Stomach smooth muscle (tissue), 2 donors: Measurements from ENCODE around the gene CBX5.

Experiments
- H3K27ac ChIP-seq: one replicate; pipeline ENCODE4 v1.7.0; 2013; ENCODE audit warnings: mild to moderate bottlenecking, low read length, inconsistent platforms
- H3K27me3 ChIP-seq, 2 donors: one replicate each; pipeline ENCODE4 v1.7.0; 2013; ENCODE audit warnings: low read length in 2 of 2; ENCODE audit not compliant: insufficient read depth in 2 of 2, control insufficient read depth in 1 of 2
- H3K36me3 ChIP-seq, 2 donors: one replicate each; pipeline ENCODE4 v1.7.0; 2013; ENCODE audit warnings: low read length in 2 of 2; ENCODE audit not compliant: control insufficient read depth in 2 of 2, insufficient read depth in 2 of 2
- H3K4me1 ChIP-seq: one replicate; pipeline ENCODE4 v1.7.0; 2013; ENCODE audit warnings: low read length; ENCODE audit not compliant: control insufficient read depth, insufficient read depth
- H3K4me3 ChIP-seq, 2 donors: one replicate each; pipeline ENCODE4 v1.7.0; 2013; ENCODE audit warnings: low read length in 2 of 2
- H3K9ac ChIP-seq, 2 donors: one replicate each; pipeline ENCODE4 v1.7.0; 2013; ENCODE audit warnings: low read length in 2 of 2, mild to moderate bottlenecking in 1 of 2
- H3K9me3 ChIP-seq, 2 donors: one replicate each; pipeline ENCODE4 v1.7.0; 2013; ENCODE audit warnings: low read length in 2 of 2; ENCODE audit not compliant: control insufficient read depth in 2 of 2
- donor health status: healthy.
- donor health status: Pancreatic carcinoma.

CBX5 gene

DNA sequence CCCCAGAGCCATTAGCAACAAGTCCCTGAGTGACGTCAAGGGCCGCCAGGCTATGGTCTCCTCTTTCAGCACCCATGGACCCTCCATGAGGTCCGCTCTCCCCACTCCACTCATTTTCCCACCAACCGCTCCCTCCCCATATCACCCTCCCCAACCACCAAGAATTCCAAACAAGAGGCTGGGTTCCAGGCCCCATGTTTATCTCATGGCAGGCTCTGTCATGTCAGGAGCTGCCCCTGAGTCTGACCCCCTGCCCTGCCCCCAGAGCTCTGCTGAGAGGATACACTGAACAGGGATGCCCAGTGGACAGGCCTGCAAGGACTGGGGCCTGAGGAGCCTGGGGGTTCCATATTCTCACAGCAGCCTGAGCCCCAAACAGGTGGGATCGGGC is 69.5 kb downstream of the CBX5 start:
- Histone ChIP-seq H3K27ac (no peak overlapping the region), H3K9ac (no peak overlapping the region), H3K27me3 (peaks cover 59 to 63% of the 10 kb centered on the region in 2 donors), H3K4me1 (peaks cover 2% of the 10 kb centered on the region), H3K36me3 (no peaks in the 10 kb centered on the region), H3K4me3 (no peak overlapping the region), H3K9me3 (no peaks in the 10 kb centered on the region)

DNA sequence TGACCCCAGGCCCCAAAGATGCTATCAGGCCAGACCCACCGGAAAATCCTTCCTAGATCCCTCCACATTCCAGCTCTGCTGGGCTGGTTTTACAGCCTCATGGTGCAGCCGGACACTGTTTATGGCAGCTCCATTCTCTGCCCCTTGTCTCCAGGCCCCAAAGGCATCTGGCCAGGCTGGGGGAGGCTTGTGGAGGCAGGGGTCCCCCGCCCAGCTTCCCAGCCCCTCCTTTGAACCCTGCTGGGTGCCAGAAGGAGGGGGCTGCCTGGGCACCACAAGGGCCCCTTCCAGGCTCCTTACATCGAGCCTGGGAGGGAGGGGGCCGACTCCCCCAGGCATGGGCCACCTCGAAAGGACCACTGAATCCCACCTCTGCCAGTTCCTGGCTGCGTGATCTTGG is 71.3 kb downstream of the CBX5 start:
- no peaks in the 10 kb centered on the region for H3K9me3 ChIP-seq
- no peaks in the 10 kb centered on the region for H3K36me3 ChIP-seq
- H3K9ac ChIP-seq = no peak overlapping the region
- peaks cover 52 to 58% of the 10 kb centered on the region in 2 donors for H3K27me3 ChIP-seq
- no peak overlapping the region for H3K27ac ChIP-seq
- H3K4me1 ChIP-seq = peaks cover 1% of the 10 kb centered on the region
- no peak overlapping the region for H3K4me3 ChIP-seq

DNA sequence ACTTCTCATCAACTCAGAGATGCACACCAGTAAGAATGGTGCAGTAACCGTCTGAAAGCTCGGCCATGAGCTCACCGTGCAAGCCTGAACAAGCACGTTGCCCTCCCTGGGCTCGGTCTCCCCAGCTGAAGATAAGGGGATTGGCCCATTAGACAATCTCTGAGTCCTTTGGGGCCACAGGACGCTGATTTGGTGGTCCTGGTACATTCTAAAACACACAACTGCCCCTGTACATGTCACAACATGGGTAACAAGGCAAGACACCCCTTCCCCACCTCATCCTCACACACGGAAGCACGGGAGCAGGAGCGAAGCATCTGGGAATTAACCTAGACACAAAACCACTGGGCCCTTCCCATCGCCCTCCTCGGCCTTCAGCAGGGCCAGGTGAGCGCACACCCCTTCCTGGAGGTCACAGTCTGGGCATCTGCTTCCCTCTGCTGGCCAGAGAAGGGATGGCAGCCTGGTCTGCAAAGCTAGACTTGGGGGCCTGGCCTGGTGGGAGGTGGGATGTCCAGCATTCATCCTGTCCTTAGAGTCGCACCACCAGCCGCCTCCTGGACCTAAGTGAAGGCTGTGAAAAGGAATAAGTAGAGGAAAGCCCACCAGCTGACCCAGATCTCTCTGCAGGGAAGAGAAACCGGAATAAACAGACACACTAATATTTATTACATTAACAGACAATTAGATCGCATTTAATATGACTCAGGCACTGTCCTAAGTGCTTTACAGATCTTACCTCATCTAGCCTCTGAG is 72.2 kb downstream of the CBX5 start:
- no peaks in the 10 kb centered on the region for H3K9me3 ChIP-seq
- H3K36me3 ChIP-seq = no peaks in the 10 kb centered on the region
- no peak overlapping the region for H3K9ac ChIP-seq
- H3K4me3 ChIP-seq = no peak overlapping the region
- peaks cover 3% of the 10 kb centered on the region for H3K4me1 ChIP-seq
- H3K27ac ChIP-seq = no peak overlapping the region
- H3K27me3 ChIP-seq = peaks cover 43 to 54% of the 10 kb centered on the region in 2 donors

DNA sequence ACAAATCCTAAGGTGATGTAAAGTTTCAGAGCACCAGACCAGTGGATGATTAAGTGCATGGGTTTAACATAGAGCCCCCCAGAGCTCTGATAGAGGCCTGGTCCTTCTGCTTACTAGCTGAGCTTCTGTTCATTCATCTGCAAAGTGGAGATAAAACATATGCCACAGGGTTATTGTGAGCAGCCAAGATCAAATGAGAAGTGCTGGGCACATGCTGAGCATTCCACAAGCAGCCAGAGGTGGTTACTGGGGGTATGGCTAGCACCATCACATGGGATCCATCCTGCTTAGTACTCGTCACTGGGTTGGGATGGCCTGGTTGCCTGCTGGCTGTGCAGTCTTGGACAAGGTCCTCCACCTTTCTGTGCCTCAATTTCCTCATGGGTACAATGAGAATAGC is 73.1 kb downstream of the CBX5 start:
- H3K27me3 ChIP-seq = peaks cover 34 to 48% of the 10 kb centered on the region in 2 donors
- no peaks in the 10 kb centered on the region for H3K9me3 ChIP-seq
- peaks cover 3% of the 10 kb centered on the region for H3K4me1 ChIP-seq
- H3K4me3 ChIP-seq = no peak overlapping the region
- H3K9ac ChIP-seq = no peak overlapping the region
- H3K27ac ChIP-seq = no peak overlapping the region
- H3K36me3 ChIP-seq = no peaks in the 10 kb centered on the region

DNA sequence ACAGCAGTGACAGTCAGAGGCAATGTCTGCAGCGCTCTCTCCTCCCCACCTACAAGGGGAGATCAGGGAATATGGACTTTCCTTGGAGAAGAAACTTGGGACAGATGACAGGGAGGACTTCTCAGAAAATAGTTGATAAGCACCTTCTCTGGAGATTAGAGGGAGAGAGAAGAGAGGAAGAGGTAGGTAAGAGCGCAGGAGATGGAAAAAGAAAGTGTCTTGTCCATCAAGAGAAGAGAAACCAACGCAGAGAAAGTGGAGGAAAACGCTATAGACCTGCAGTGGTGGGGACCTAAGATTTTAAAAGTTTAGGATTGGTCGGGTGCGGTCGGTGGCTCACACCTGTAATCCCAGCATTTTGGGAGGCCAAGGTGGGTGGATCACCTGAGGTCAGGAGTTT is 75.6 kb downstream of the CBX5 start:
- Histone ChIP-seq H3K9me3 (no peaks in the 10 kb centered on the region), H3K36me3 (no peaks in the 10 kb centered on the region), H3K9ac (no peak overlapping the region), H3K4me1 (peaks cover 3% of the 10 kb centered on the region), H3K27me3 (peaks cover 32 to 47% of the 10 kb centered on the region in 2 donors), H3K4me3 (no peak overlapping the region), H3K27ac (no peak overlapping the region)

DNA sequence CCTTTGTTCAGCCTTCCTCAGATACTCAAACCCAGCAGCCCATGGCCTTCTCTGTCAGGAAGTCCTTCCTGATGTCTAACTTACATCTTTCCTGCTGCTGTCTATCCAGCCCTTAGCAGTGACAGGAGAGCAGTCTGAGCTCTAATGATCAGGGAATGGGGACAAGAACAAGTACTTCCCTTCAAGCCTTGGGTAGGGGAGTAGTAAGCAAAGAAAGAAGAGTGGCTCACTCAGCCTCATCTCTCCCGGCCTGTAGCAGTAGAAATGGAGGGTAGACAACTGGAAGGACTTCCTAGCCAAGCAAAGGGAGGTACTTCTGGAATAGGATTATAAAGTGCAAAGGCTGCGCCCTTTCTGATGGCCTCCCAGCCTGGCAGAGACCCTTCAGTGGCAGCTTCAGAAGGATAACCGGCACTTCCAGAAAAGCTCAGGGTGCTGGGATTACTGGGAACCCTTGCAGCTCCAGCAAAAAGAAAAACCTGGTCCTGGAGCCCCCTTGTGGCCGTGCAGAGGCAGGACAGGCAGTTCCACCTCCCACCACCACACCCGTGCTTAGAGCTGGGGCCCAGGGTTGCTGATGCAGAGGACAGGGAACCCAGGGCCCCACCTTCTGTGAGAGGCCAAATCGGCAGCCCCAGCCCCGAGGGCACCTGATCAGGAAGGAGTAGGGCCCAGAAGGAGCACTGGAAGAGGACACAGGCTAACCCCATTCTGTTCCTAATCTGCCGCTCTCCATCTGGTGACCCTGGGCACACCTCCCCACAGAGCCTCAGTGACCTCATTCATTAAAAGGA is 78.7 kb downstream of the CBX5 start:
- peaks cover 47 to 55% of the 10 kb centered on the region in 2 donors for H3K27me3 ChIP-seq

DNA sequence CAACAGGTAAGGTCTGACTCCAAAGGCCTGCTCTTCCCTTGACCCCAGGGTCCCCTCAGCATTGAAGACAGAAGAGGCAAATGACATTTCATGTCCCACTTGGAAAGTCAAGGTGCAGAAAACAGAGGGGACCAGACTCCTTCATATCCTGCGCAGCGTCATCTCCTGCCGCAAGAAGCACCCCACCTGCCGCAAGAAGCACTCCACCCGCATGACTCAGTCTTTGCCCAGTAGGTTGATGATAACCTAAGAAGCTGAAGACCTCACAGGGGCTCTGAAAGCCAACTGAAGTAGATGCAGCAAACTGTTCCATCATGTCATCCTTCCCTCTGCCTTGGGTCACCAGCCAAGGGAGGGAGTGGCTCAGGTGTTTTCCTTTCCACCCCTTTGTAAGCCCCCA is 79.5 kb downstream of the CBX5 start:
- no peak overlapping the region for H3K27ac ChIP-seq
- peaks cover 51% of the 10 kb centered on the region in 2 donors for H3K27me3 ChIP-seq
- H3K36me3 ChIP-seq = no peaks in the 10 kb centered on the region
- H3K9me3 ChIP-seq = no peaks in the 10 kb centered on the region
- H3K4me1 ChIP-seq = peaks cover 3% of the 10 kb centered on the region
- H3K9ac ChIP-seq = no peak overlapping the region
- H3K4me3 ChIP-seq = no peak overlapping the region

More for the DNA sequence above, 78.7 kb downstream of the CBX5 start:
- Histone ChIP-seq H3K36me3 (no peaks in the 10 kb centered on the region), H3K4me1 (peaks cover 3% of the 10 kb centered on the region), H3K9ac (no peak overlapping the region), H3K27ac (no peak overlapping the region), H3K4me3 (no peak overlapping the region), H3K9me3 (no peaks in the 10 kb centered on the region)

DNA sequence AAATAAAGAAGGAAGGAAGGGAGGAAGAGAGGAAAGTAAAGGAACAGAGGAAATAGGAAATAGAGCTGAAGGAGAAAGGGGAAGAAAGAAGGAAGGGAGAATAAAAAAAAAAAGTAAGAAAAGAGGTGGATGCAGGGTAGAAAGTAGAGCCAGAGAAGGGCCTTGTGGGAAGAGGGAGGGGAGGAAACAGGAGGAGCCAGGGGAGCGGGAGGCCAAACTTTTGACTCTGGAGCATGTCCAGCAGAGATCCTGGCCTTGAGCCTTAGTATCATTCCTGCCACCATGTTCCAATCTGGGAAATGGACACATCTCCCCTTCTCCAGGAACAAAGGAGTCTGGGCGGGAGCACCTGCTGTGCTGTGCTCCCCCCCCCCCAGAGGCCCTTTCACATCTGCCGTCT is 80.0 kb downstream of the CBX5 start:
- Histone ChIP-seq H3K27me3 (peaks cover 52 to 53% of the 10 kb centered on the region in 2 donors), H3K9me3 (no peaks in the 10 kb centered on the region), H3K36me3 (no peaks in the 10 kb centered on the region), H3K27ac (no peak overlapping the region), H3K4me1 (peaks cover 3% of the 10 kb centered on the region), H3K4me3 (no peak overlapping the region), H3K9ac (no peak overlapping the region)

DNA sequence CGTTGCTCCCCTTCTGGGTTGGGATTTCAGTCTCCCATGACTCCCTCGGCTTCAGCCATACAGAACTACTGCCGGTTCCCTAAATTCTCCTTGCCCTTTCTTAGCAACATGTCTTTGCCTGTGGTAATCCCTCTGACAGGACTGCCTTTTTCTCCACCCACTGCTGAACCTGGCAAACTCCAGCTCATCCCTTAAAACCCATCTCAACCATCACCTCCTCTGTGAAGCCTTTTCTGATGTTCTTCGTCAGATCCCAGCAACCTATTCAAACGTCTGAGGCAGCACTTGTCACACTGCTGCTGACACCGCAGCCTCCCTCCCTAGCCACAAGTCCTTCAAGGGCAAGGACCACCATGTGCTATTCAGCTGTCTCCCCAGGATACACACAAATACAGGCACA is 80.9 kb downstream of the CBX5 start:
- H3K36me3 ChIP-seq = no peaks in the 10 kb centered on the region
- no peaks in the 10 kb centered on the region for H3K9me3 ChIP-seq
- no peak overlapping the region for H3K27ac ChIP-seq
- H3K9ac ChIP-seq = no peak overlapping the region
- H3K27me3 ChIP-seq = peaks cover 49 to 53% of the 10 kb centered on the region in 2 donors
- H3K4me1 ChIP-seq = peaks cover 3% of the 10 kb centered on the region
- no peak overlapping the region for H3K4me3 ChIP-seq

DNA sequence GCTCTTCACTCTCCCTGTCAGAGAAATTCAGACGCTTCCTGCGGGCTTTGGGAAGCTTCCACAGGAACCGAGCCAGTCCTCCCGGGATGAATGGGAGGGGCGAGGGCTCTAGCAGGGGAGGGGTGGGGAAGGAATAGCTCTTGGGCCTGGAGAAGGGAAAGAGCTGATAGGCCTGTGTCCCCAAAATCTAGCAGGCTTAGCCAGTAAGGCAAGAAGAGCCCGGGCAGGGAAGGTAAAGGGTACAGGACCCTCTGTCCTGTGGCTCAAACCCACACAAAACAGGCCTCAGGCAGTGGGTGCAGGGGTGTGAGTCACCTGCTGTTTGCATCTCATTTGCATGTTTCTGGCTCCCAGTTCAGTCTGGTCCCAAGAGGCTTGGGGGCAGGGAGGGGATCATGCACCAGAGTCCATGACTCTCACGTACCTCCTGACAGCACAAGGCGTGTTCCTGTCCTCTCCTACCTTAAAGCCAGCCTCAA is 82.5 kb downstream of the CBX5 start:
- H3K4me3 ChIP-seq = no peak overlapping the region
- H3K9ac ChIP-seq = no peak overlapping the region
- no peaks in the 10 kb centered on the region for H3K4me1 ChIP-seq
- no peaks in the 10 kb centered on the region for H3K36me3 ChIP-seq
- peaks cover 50 to 58% of the 10 kb centered on the region in 2 donors for H3K27me3 ChIP-seq
- no peak overlapping the region for H3K27ac ChIP-seq
- H3K9me3 ChIP-seq = no peaks in the 10 kb centered on the region

DNA sequence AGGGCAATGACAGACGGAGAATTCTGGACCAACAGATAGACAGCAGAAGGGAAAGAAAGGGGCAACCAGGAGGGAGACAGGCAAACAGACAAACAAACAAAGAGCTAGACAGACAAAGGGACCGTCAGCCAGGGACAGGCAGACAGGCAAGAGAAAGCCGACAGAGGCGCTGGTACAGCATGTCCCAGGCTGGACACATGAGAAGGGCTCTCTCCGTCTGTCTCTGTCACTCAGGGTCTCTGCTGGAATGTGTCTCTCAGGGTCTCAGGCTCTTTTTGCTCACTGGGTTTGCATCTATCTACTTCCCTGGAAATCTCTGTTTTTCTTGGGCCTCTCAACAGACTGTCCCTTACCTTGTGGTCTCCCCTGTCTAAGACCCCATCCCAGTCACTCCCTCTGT is 82.9 kb downstream of the CBX5 start:
- peaks cover 50 to 63% of the 10 kb centered on the region in 2 donors for H3K27me3 ChIP-seq
- no peaks in the 10 kb centered on the region for H3K36me3 ChIP-seq
- H3K9me3 ChIP-seq = no peaks in the 10 kb centered on the region
- no peak overlapping the region for H3K4me3 ChIP-seq
- no peak overlapping the region for H3K27ac ChIP-seq
- no peak overlapping the region for H3K9ac ChIP-seq
- no peaks in the 10 kb centered on the region for H3K4me1 ChIP-seq
